Stimulated activated CD4-positive, alpha-beta T cell treated with anti-CD3 and anti-CD28 coated beads, TNF-alpha, amount 100 ng/mL, for 48 hours (primary cell): Measurements from ENCODE around the gene ZNF319.

Source experiments
- DNase-seq, 3 donors: peaks; one replicate each; pipeline ENCODE4 v3.0.0-alpha.2; 2020; ENCODE audit warnings: low read depth in 3 of 3

Gene ZNF319

DNA sequence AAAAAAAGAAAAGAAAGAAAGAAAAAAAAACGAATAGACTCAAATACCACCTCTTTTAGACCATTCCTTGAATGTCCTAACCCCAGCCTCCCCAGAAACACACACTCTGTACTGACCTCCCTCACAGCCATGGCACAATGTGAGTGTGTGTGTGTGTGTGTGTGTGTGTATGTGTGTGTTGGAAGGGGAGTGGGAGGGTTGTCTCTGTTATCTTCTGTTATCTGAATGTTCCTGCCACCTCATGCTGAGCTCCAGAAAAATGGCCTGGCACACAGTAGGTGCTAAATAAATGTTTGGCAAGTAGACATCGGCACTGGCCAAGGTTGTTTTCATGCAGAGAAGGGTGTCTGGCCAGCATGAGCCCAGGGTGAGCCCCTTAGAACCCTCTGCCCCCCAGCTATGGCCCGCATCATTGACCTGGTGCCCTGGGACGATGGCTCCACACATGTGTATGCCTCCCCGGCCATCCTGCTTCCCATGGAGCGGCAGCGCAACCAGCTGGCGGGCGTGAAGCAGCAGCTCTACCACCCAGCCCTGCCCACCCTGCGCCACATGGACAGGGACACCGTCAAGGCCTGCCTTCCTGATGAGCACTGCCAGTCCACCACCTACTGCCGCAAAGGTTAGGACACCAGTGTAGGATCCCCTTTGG lies 22.9 kb downstream of the ZNF319 start:
- DNase-seq: no peak

DNA sequence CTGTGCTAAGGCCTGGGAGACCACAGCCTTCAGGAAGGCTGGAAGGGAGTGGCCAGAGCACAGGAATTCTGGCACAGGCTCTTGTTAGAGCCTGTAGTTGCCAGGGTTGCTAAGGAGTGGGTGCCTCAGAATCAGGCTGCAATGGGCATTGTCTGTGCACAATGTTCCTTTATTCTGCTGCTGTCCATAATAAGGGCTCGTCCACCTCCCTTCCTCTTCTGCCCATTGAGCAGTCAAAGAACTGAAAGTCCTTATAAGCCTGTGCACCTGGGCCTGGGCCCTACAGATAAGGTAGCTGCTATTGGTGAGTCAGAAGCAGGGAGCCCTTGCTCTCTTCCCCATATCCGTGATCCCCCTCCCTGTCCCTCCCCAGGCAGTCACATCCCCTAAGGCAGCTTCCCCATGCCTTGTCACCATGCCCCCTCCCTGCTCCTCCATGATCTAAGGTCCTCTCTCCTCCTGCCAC lies 24.1 kb downstream of the ZNF319 start:
- no peak for DNase-seq

DNA sequence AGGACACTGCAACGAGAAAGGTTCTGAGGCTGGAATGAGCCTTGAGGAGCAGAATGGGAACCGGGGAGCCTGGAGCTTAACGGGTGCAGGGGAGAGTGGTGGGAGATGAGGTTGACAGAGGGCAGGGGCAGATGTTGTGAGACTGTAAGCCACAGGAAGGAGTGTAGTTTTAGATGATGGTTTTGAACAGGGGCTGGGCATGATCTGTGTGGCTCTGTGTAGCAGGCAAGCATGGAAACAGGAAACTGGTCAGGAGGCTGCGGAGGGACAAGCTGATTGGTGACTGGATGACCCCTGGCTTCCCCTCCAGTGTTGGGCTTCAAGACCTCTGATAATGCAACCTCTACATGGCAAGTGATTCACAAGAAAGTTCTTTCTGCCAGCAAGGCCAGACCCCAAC lies 28.2 kb downstream of the ZNF319 start:
- DNase-seq: no peak

DNA sequence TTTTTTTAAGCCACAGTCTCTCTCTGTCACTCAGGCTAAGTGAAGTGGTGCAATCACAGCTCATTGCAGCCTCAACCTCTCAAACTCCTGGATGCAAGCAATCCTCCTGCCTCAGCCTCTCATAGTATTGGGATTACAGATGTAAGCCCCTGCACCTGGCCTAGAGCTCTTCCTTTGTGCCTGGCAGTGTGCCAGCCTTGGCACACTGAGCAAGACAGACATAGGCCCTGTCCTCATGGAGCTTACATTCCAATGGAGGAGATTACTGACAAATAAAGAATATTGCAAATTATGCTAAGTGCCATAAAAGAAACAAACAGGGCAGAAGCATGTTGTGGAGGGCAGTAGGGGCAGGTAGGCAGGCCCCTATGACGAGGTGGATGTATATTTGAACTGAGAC lies 28.6 kb downstream of the ZNF319 start:
- DNase-seq: no peak

DNA sequence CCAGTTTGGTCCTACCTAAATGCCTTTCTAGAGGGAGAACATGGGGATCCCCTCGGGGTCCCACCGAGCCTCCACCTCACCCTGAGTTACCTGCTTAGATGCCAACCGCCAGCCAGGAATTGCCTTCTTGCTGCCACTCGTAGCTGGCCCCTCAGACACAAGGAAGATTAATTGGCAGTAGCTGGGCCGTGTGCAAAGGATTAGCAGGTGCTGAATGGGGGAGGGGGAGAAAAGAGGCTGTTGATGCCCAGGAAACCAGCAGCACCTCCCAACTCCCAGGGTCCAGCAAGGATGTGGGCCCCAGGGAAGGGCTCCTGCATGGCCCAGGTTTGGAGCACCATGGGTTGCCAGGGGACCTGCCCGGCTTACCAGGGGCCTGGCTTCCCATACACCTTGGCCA lies 29.5 kb downstream of the ZNF319 start, which contains the start of gene CNGB1:
CNGB1 (minus strand) TSS at position 159 of the 400 bp plus-strand sequence. CDS start 3,842 bp downstream, outside the sequence.
- DNase-seq: no peak

DNA sequence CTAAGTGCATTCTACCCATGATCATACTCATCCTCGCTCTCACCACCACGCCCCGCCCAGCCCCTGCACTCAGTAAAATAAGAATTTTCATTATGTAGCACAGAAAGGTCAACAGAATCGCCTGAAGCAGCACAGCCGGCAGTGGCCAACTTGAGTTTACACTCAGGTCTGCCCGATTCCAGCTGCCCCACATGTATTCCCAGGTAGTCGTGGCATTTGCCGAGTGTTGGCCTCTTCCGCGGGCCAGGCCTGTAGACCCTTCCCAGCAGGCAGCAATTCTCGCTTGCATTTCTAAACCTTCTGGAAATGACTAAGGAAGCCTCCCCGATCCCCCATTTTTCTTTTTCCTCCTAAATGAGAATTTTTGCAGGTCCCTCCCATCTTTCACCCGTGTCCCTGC lies 30.2 kb downstream of the ZNF319 start:
- no peak for DNase-seq

DNA sequence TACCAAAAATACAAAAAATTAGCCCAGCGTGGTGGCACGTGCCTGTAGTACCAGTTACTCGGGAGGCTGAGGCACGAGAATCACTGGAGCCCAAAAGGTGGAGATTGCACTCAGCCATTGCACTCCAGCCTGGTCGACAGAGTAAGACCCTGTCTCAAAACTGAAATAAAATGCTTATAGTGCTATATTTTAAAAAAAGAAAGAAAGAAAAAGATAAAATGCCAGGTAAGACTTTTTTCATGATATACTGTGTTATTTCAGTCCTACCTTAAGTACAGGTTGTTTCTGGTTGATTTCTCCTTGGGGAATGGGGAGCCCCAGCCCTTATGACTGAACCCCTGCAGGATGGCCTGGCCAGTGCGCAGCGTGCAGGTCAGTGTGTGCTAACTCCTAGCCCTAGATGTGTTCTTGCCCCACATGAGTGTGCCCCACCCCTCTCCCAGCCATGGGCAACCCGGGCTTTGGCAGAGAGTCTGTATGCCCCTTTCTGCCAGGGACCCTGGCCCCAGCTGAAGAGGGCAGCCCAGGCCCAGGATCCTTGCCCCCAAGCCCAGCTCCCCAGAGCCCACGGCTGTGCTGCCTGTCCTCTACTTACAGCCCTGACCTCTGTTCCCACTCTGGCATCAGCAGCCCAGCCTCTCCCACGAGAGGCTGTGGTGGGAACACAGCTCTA lies 30.9 kb downstream of the ZNF319 start:
- DNase-seq: no peak

DNA sequence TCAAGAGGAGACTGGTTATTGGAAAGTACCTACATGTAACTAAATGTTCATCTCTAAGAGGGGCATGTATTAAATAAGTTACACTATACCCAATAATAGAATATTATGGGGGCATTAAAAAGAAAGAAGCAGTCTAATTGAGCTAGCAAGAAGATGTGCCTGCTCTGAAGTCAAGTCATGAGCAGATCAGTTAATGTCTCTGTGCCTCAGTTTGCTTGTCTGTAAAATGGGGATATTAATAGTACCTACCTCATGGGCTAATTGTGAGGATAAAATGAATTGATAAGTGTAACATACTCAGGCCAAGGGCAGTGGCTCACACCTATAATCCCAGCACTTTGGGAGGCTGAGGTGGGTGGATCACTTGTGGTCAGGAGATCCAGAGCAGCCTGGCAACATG lies 32.6 kb downstream of the ZNF319 start:
- DNase-seq: no peak

DNA sequence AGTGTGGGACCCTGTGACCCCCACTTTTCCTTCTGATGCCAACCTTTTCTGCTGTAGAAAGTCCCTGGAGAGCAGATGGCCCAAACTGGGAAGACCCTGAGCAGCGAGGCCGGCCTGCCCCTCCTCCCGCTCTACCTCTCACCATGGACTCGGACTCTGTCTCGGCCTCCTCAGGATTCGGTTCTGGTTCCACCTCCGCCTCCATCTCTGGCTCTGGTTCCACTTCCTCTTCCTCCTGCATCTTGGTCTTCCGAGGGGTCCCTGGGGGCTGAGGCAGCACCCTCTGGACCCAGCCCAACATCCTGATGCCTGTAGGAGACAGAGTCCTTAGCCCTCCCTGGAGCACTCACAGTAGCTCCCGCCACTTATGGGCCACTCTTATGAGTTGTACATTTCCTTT lies 33.5 kb downstream of the ZNF319 start:
- DNase-seq: no peak

DNA sequence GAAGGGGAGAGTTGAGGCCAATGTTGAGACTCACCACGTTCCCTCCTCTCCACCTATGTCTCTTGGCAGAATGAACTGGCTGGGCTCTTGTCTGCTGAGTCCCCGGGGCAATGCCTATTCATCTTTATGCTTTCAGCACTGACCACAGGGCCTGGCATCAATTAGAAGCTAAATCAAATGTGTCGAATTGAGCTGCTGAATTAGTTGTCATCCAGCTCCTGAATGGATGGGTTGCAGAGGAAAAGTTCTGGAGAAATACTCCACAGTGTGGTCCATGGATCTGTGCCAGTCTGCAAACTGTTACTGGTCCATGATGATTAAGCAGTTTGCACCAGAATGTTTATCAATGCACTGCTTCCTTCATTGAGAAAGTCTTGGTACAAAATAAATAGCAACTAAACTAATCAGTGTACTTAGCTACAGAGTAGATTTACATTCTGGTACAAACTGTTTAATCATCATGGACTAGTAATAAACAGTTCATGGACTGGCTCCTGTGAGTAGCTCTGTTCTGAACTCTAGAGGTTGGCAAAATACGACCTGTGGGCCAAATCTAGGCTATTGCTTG lies 34.2 kb downstream of the ZNF319 start:
- no peak for DNase-seq

DNA sequence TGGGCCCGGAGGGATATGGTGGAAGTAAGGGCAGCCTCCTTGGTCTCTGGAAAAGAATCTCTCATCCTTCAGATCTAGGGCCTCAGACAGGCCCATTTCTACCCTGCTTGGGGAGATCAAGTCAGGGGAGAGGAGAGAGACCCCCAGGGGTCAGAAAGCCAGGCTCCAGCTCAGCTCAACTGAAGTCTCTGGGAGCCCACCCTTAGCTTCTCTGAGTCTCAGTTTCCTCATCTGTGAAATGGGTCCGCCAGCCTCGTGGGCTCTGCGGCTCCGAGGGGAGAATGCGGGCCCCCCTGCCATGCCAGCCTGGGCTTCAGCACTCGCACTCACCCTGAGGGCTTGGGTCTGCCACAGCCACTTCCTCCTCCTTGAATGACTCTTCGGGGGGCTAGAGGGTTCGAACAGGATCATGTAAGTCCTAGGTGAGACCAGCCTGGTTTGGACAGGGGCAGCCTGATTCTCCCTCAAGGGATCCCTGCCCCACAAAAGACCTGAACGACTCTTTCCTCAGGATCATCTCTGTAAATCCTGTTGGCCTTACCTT lies 36.2 kb downstream of the ZNF319 start:
- no peak for DNase-seq

DNA sequence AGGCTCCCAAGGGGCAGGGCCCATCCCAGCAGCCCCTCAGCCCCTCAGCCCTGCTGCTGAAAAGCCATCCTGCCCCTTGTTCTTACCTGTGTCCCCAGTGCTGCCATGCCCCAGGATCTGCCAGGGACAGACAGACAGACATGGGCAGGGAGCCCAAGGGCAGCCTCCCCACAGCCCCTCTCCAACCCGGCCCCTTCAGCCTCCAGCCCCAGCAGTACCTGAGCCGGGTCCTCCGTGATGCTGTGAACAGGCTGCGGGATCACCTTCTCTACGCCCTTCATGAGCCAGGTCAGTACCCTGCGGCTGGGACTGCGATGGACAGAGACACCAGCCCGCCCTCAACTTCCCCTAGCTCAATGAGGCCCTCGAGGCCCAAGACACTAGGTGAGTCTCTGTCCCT lies 37.7 kb downstream of the ZNF319 start:
- no peak for DNase-seq

DNA sequence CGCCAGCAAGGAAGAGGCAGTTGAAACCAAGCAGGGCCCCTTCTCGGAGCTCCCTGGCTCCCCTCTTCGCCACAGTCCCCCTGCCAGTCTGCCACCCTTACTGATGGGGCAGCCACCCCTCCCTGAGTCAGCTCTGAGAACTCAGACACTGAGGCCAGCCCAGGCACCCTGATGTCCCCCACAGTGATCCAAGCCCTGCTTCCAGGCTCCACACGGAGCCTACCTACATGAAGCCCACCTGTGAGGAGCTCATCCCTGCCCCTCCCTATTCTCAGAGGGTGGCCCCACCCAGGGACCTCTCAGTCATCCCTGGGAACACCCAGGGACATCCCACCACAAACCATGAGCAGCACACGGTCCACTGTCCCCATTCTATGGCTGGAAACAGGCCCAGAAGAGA lies 38.4 kb downstream of the ZNF319 start:
- no peak for DNase-seq

DNA sequence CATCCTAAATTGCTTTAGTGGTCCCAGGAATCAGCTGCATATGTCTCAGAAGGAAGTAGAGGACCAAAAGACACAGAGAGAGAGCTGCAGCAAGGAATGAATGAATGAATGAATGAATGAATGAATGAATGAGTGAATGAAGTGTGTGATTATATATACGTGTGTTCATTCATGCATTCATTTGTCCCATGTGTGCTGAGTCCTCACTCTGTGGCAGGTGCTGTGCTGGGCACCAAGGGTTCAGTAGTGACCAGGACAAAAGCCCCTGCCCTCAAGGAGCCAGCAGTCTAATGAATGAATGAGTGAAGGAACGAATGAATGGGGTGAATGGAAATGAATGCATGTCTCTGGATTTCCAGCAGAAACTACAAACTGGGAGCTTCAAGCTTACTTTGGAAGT lies 38.9 kb downstream of the ZNF319 start:
- no peak for DNase-seq

DNA sequence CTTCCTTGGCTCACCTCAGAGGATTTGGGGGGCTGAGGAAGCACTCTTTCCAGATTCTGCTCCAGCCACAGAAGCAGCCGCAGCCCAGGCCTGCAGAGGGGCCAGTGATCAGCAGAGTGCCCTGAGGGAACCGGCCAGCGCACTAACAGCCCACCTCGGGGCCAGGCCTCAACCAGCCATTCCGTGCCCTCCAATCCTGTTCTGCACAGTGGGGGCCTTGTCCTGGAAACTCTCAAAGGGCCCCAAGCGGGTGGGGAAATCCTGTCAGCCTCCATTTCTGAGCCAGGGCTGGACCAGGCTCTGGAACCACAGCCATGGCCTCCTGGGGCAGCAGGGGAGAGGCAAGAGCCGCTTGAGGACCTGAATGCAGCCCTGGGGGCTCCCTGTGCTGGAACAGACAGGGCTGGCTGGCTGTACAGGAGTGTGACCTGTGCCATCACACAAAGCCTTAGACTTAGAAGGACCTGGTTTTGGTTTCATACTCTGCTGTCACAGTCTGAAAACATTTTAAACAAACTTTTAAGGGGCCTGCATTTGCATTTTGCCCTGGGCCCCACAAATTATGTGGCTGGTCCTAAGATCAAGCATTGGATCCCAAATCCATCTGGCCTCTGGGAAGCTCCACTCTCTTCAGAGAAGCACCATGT lies 39.5 kb downstream of the ZNF319 start:
- no peak for DNase-seq

DNA sequence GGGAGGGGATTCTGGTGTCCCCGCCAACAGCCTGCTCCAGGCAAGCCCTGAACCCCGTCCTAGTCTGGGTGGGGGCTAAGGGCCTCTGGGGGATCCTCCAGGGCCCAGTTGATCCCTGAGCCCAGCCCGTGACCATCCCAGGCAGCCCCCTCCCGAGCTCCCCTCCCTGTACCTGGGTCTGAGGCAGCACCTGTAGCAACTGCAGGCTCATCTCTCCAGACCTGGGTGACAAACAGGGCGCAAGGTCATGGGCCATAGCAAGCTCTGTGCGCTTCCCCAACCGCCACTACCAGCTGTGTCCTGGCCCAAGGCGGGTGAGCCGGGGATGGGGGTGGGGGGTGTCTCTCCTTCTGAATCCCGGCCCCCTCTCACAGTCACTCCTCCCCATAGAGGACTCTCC lies 40.2 kb downstream of the ZNF319 start:
- DNase-seq: no peak

DNA sequence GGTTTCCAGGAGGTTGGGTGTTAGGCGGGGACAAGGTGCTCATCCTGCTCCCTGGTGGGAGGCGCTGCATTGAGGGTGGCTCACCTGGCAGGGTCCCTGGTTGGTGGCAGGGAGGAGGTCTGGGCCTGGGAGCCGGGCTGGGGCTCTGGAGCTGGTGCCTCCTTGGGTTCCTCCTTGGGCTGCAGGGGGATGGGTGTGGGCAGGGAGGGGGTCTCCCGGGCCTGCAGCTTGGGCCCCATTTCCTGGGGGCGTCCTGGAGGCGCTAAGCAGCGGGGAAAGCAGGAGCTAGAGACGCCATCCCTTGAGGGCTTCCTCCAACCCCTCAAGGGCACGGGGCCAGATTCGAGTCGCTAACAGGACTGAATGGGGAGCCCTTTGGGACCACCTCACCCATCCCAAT lies 40.7 kb downstream of the ZNF319 start:
- DNase-seq: no peak

DNA sequence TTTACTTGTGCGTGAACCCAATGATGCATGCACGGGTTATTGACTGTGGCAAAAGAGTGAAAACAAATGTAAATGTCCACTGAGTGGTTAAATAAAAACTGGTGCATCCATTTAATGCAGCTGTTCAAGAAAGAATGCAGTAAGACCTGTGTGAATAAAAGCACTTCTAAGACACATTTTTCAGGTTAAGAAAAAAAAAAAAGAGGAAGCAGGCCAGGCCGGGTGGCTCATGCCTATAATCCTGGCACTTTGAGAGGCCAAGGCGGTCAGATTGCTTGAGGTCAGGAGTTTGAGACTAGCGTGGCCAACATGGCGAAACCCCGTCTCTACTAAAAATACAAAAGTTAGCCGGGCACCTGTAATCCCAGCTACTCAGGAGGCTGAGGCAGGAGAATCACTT lies 41.4 kb downstream of the ZNF319 start:
- DNase-seq: no peak

DNA sequence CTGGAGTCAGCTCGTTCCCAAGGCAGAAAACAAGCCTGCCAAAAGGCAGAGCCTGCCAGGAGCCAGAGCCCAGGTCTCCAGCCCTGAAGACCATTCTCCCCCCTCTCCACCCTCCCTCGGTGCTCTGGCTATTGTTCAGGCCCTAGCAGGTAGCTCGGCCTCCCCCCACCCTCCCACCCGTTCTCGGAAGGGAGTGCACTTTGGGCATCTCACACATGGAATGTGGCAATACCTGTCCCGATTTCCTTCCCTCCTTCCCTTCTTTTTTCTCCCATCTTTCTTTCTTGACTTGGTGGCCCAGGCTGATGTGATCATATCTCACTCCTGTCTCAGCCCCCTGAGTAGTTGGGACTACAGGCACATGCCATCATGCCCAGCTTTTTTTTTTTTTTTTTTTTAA lies 41.9 kb downstream of the ZNF319 start:
- no peak for DNase-seq

DNA sequence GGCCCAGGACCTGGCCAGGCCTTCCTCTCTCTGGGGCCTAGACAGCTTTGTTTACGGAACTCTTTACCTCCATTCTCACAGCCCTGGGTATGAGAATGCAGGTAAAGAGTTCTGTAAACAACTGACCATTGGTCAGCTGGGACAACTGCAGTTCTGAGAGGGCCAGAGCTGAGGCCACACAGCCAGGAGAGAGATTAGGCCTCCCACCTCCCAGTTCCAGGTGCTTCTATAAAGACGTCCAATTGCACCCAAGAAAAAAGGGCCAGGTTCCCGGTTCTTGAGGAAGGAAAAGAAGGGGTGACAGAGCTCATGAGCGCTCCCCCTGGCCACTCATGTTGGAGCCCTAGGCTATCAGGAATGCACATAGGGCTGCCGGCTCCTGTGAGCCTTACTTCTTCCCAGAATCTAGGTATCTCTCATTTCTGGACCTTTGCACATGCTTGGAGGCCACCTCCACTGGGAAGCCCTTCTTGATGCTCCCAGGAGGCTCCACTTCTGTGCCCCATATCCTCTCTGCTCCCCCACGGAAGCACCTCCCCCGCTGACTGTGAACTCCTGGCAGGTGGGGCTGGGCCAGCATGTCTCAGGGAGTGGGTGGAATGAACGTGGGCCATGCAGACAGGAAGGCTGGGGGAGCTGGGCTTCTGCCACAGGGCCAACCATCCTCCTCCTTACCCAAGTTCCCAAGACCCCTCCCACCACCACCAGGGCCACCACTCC lies 42.6 kb downstream of the ZNF319 start:
- no peak for DNase-seq

DNA sequence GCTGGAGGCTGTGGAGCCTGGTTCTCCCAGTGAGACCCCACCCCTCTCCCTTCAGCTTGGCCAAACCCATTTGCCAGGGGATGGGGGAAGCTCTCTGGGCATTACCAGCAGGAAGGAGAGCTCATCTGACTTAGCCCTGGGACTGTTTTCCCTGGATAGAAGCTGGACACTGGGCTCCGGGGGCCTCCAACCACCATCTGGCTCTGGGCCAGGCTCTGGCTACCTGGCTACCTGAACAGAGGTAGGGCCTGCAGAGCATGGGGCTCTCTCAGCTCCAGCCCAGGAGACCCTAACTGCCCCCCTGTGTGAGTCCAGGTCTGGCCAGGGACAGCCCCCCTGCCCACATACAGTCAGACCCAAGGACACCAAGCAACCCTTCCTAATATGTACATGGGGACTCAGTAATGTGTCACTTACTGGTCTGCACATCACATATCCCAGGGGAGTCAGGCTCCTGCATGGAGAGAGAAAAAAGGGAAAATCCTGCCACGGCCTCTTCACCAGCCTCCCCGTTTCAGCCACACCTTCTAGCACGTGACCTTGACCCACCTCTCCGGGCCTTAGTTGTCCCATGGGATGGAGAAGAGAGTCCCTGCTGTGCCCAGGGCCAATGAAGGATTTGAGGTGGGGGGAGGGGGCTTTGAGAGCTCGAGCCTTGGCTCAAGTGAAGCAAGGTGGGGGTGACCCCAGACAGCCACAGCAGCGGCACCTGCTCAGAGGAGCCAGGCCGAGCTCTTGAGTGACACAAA lies 43.4 kb downstream of the ZNF319 start:
- DNase-seq: no peak
